GM18519 (cell line): ENCODE results near the gene DDAH2.

ENCODE experiments used
- ATAC-seq: cut with Tn5 transposase; IDR thresholded peaks from one replicate; pipeline ENCODE4 v1.9.1; 2021; ENCODE audit warnings: mild to moderate bottlenecking, moderate library complexity; ENCODE audit not compliant: unreplicated experiment, low FRiP score

Gene DDAH2

DNA sequence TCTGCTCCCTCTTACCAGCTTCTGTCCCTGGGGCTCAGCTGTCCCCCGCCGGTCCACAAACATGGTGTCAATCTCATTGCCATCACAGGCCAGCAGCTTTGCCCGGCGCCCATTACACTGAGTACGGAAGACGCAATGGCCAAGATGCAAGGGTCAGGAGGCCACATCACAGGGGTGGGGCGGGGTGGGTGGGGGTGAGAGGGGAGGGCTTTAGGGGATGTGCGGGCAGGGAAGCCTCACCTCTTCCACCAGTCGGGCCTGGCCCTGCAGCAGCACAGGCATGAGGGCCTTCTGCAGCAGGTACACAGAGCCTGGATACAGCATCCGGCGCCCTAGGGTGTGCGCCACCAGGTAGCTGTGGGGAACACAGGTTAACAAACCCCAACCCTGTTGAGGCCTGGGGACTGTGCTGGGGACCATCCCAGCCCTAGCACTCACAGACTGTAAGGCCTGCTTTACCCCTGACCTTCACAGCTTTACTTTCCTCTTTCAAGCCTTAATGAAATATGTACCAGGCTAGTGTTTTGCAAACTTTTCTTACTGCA is 37.5 kb downstream of the DDAH2 start:
- no peak for ATAC-seq

DNA sequence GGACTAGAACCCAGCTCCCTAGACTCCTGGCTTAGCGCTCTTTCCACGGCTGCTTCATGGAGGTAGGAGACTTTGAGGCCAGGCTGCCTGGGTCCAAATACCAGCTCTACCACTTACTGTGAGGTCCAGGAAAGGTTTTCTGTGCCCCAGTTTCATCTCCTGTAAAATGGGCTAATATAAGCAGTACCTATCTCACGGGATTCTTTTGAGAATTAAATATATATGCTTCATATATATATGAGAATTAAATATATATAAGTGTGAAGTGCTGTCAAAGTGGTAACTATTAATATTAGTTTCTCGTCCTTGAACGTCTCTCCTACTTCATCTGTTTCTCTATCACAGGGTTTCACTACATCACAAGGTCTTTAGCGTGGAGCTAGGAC is 38.0 kb downstream of the DDAH2 start:
- no peak for ATAC-seq

DNA sequence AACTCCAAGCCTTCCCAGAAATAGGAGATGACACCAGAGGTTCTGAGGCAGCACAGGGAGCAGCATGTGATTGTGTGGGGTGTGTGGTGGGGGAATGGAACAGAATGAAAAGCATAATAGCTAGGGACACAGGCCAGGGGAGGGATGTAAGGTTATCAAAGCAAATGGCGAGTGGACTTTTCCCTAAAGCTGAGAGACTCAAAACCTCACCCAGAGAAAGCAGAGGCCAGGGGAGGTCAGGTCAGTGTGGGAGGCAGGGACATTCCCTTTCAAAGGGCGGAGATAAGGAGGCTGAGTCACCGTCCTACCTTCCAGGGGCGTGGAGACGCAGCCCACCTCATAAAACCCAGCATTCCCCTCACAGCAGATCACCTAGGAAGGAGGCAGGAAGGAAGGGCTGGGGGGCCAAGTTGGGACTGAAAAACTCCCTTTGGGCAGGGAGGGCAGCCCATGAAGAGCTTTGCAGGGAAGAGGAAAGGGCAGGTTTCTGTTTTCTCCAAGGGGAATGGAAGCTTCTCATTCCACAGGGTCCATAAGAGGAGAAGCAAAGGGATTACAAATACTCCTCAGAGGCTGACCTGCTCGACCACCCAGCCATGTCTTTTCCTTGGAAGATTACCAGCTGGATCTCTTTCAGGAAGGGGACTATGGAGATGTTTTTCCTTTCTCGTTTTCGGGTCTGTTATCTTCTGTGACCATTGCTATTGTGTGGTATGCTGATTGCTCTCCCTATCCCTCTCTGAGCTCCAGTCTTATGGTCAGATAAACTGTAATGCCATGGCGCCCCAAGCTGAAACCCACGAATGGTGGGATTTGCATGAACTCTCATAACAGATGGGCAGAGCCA is 38.6 kb downstream of the DDAH2 start:
- ATAC-seq = no peak

DNA sequence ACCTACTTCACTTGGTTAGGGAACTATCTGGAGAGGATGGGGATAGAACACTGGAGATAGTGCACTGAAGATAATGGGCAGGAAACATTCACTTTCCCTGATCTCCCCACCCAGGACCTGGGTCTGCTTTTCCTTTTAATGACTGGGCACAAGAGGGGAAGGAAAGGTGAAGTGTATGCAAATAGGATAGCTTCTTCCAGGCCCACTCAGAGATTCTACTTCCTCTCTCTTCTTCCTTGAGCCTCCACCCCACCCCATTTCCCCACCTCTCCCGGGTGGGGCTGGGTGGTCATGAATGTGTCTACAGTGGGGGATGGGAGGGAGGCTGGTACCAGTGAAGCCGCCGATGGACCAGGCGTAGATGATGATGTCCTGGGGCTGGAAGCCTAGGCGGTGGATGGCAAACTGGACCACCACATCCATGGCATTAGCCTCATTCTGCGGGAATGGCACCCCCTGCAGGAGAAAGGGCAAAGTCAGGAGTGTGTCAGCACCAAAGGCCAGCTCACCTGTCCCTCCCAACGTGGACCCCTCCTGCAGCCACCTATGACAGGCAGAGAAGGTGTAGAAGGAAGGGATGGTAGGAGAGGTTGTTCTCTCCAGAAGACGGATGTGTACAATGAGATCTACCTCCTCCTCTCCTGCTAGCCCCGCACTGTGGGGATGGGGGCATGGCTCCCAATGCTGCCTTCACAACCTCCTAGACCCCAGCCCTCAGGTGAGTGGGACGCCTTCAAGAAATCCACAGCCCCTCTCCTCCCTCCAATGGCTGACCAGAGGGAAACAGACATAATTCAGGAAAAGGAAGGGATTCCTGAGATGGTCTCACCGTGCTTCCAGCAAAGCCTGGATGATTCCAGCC is 39.6 kb downstream of the DDAH2 start:
- ATAC-seq = no peak

DNA sequence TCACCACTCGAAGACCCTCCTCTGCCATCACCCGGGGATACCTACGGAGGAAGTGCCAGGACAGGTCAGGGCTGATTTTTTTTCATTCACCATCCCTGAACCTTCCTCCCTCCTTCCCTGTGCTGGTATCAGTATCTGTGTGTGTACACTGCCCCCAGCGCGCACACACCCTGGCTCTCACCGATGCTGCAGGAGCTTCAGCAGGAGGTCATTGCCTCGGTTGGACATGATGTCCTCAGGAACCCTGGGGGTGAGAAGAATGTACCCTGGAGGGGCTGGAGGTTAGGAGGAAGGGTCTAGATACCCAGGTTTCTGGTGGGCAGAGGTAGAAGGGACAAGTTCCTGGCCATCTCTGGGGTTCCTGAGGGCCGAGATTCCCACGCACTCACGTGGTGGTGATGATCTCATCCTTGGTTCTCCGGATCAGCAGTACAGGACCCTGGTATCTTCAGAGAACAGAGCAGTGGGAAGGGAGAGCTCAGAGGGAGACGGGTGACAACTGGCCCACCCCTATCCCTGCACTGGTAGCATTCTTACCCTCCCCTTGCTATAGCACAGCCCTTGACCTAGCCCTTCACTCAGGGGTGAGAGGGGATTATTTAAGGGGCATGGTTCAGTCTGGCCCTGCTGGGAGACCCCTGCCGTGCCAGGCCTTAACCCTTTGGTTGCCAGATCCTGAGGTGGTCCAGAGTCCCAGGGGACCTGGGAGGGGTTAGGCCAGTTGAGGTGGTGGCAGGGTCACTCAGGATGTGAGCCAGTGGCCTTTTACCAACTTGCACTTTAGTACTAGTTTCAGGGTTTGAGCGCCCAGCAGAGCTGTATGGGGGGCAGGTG is 41.0 kb downstream of the DDAH2 start:
- no peak for ATAC-seq

- no peak for ATAC-seq
These were observed 41.8 kb downstream of the DDAH2 start for GRCh38 chr6:31687321-31687720.

DNA sequence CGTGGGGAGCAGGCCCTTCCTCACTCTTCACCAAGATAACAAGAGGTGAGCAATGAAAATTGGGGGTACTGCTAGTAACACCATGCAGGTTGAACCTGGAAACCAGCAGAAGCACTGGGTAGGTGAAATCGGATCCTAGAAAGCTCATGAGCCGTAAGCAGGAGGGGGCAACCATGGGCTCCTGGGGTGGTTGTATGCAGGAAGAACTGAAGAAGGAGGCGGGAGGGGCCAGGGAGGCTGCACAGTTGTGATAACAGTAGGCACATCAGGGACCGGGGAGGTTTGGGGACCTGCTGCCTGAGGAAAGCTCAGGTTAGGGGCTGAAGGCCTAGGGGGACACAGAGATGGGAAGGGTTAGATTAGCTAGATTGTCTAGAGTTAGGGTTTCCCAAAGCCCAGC is 42.6 kb downstream of the DDAH2 start:
- no peak for ATAC-seq

GRCh38 chr6:31683591-31683990 is 45.5 kb downstream of the DDAH2 start:
- no peak for ATAC-seq

DNA sequence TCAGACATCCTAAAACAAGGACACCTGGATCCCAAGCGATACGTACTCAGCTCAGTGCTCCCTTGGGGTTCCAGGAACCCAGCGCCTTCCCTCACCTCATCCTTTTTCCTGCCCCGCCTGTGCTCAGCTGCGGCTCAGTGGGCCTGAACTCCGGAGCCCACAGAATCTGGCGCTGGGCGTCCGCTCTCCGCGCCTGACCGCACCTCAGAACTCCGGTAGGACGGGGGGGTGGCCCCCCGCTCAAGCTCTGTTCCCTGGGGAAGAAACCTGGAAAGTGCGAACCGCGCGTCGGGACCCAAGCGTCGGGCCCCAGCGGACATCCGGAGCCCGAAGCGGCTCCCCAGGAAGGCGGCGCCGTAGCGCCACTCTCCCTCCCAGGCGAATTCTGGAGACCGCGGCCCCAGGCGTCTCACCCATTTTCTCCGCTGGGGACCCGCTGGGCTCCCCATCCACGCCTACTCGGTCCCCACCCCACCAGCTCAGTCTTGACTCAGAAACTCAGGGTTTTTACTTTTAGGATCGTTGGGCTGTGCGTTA is 47.9 kb downstream of the DDAH2 start:
- ATAC-seq = no peak

- ATAC-seq = no peak
These were observed 48.6 kb downstream of the DDAH2 start, which contains the start of gene LY6G5C for GRCh38 chr6:31680226-31681134. LY6G5C (minus strand) TSS chr6:31681067; CDS start chr6:31680373, 694 bp downstream.

- no peak for ATAC-seq
These were observed 51.1 kb downstream of the DDAH2 start for GRCh38 chr6:31677955-31678354.
